OCI-LY3 (cell line): ENCODE measurements around the gene PDLIM4.

ENCODE experiments used
- H2AFZ ChIP-seq: fragments of 200-600, 300-600 bp; shearing (Covaris generic); 2 replicates; pipeline ENCODE4 v1.6.0; 2014; ENCODE audit warnings: antibody characterized with exemption, low read depth, low read length
- H3K27ac ChIP-seq: fragments of 200-600, 300-600 bp; sonication (generic); 2 replicates; pipeline ENCODE4 v1.5.1; 2014; ENCODE audit warnings: mild to moderate bottlenecking, low read length, moderate library complexity, mixed read lengths
- H3K27me3 ChIP-seq: fragments of 200-600, 300-600 bp; sonication (generic); 2 replicates; pipeline ENCODE4 v1.6.1; 2014; ENCODE audit warnings: low read depth, low read length, mixed read lengths
- H3K36me3 ChIP-seq: fragments of 200-600, 300-600 bp; sonication (generic); replicated peaks from 2 replicates; pipeline ENCODE3; 2014; ENCODE audit warnings: low read depth, low read length, mixed read lengths
- H3K4me1 ChIP-seq: fragments of 300-600, 200-600 bp; sonication (generic); 2 replicates; pipeline ENCODE4 v1.6.1; 2014; ENCODE audit warnings: low read length, mixed read lengths
- H3K4me2 ChIP-seq: fragments of 200-600, 300-600 bp; sonication (generic); 2 replicates; pipeline ENCODE4 v1.6.1; 2014; ENCODE audit warnings: low read length, mixed read lengths
- H3K4me3 ChIP-seq: fragments of 300-600, 200-600 bp; sonication (generic); 2 replicates; pipeline ENCODE4 v1.5.1; 2014; ENCODE audit warnings: antibody characterized with exemption, mild to moderate bottlenecking, low read length, moderate library complexity
- H3K79me2 ChIP-seq: fragments of 300-600, 200-600 bp; shearing (Covaris generic); 2 replicates; pipeline ENCODE4 v1.6.1; 2014; ENCODE audit warnings: mild to moderate bottlenecking, low read length, mixed read lengths
- H3K9ac ChIP-seq: fragments of 300-600, 200-600 bp; shearing (Covaris generic); 2 replicates; pipeline ENCODE4 v1.6.0; 2014; ENCODE audit warnings: mild to moderate bottlenecking, low read length, moderate library complexity
- H3K9me3 ChIP-seq: fragments of 200-600, 300-600 bp; shearing (Covaris generic); 2 replicates; pipeline ENCODE4 v1.6.1; 2014; ENCODE audit warnings: low read length, mixed read lengths; ENCODE audit not compliant: insufficient read depth
- H4K20me1 ChIP-seq: fragments of 200-600, 300-600 bp; sonication (generic); 2 replicates; pipeline ENCODE4 v1.6.1; 2016; ENCODE audit warnings: low read length, mixed read lengths; ENCODE audit not compliant: insufficient read depth
- CTCF ChIP-seq: fragments of 200-600, 300-600 bp; sonication (generic); IDR thresholded peaks from 2 replicates; pipeline ENCODE4 v1.5.1; 2014; ENCODE audit warnings: antibody characterized with exemption, low read length, low read depth
- EZH2phosphoT487 ChIP-seq: fragments of 200-600 bp; shearing (Covaris generic); IDR thresholded peaks from 2 replicates; pipeline ENCODE4 v1.6.1; 2018; ENCODE audit warnings: antibody characterized with exemption, mixed run types, low read depth

PDLIM4 gene

GRCh38 chr5:132300577-132301343 lies 43.3 kb downstream of the PDLIM4 start:
- no peak overlapping the region for H3K9ac ChIP-seq
- H3K9me3 ChIP-seq, result no peaks in the 10 kb centered on the region
- H3K36me3 ChIP-seq, result no peaks in the 10 kb centered on the region
- no peaks in the 10 kb centered on the region for H3K27me3 ChIP-seq
- no peak overlapping the region for H3K4me2 ChIP-seq
- no peak for TF ChIP-seq CTCF
- TF ChIP-seq EZH2phosphoT487, result no peak
- no peaks in the 10 kb centered on the region for H4K20me1 ChIP-seq
- H2AFZ ChIP-seq, result no peak overlapping the region
- H3K4me3 ChIP-seq, result no peak overlapping the region
- no peak overlapping the region for H3K27ac ChIP-seq
- no peaks in the 10 kb centered on the region for H3K4me1 ChIP-seq
- H3K79me2 ChIP-seq, result no peaks in the 10 kb centered on the region

- Histone ChIP-seq H3K4me3 (no peak overlapping the region), H3K4me1 (no peaks in the 10 kb centered on the region), H3K27me3 (no peaks in the 10 kb centered on the region), H4K20me1 (no peaks in the 10 kb centered on the region), H3K9me3 (no peaks in the 10 kb centered on the region), H3K4me2 (no peak overlapping the region), H3K27ac (no peak overlapping the region), H3K9ac (no peak overlapping the region), H3K79me2 (no peaks in the 10 kb centered on the region), H2AFZ (no peak overlapping the region), H3K36me3 (no peaks in the 10 kb centered on the region)
- no peak for TF ChIP-seq EZH2phosphoT487
- no peak for TF ChIP-seq CTCF
These were observed 44.1 kb downstream of the PDLIM4 start for GRCh38 chr5:132301344-132302271.

GRCh38 chr5:132302413-132302812 lies 44.9 kb downstream of the PDLIM4 start:
- Histone ChIP-seq H4K20me1 (no peaks in the 10 kb centered on the region), H3K4me1 (no peaks in the 10 kb centered on the region), H3K9me3 (no peaks in the 10 kb centered on the region), H3K79me2 (no peaks in the 10 kb centered on the region), H3K36me3 (no peaks in the 10 kb centered on the region), H3K27ac (no peak overlapping the region), H3K4me3 (no peak overlapping the region), H2AFZ (no peak overlapping the region), H3K27me3 (no peaks in the 10 kb centered on the region), H3K4me2 (no peak overlapping the region), H3K9ac (no peak overlapping the region)
- TF ChIP-seq EZH2phosphoT487 (no peak), CTCF (no peak)

- no peaks in the 10 kb centered on the region for H4K20me1 ChIP-seq
- H3K79me2 ChIP-seq, result no peaks in the 10 kb centered on the region
- no peak overlapping the region for H3K4me2 ChIP-seq
- H3K27me3 ChIP-seq, result no peaks in the 10 kb centered on the region
- no peak overlapping the region for H3K27ac ChIP-seq
- no peak overlapping the region for H3K4me3 ChIP-seq
- no peak for TF ChIP-seq EZH2phosphoT487
- no peak for TF ChIP-seq CTCF
- no peak overlapping the region for H2AFZ ChIP-seq
- H3K36me3 ChIP-seq, result no peaks in the 10 kb centered on the region
- no peaks in the 10 kb centered on the region for H3K9me3 ChIP-seq
- H3K4me1 ChIP-seq, result no peaks in the 10 kb centered on the region
- no peak overlapping the region for H3K9ac ChIP-seq
These were observed 46.1 kb downstream of the PDLIM4 start for GRCh38 chr5:132303589-132303988.
